Kidney capillary endothelial cell (primary cell): Measurements from ENCODE around the gene STXBP6.

ENCODE experiments used
- DNase-seq: peaks from one replicate; pipeline ENCODE4 v3.0.0-alpha.2; 2018; ENCODE audit warnings: low spot score

STXBP6 gene

GRCh38 chr14:25052385-25052784, 2.4 kb upstream of the STXBP6 start:
- DNase-seq = no peak

GRCh38 chr14:25050269-25051150, 563 bp upstream of the STXBP6 start:
- peak; percentile 32 for DNase-seq

GRCh38 chr14:25049093-25049567, 817 bp downstream of the STXBP6 start:
- DNase-seq = no peak

- no peak for DNase-seq
Observed at GRCh38 chr14:25048170-25049016, 1.6 kb downstream of the STXBP6 start.

GRCh38 chr14:25046301-25046943, 3.5 kb downstream of the STXBP6 start:
- DNase-seq = no peak

DNA sequence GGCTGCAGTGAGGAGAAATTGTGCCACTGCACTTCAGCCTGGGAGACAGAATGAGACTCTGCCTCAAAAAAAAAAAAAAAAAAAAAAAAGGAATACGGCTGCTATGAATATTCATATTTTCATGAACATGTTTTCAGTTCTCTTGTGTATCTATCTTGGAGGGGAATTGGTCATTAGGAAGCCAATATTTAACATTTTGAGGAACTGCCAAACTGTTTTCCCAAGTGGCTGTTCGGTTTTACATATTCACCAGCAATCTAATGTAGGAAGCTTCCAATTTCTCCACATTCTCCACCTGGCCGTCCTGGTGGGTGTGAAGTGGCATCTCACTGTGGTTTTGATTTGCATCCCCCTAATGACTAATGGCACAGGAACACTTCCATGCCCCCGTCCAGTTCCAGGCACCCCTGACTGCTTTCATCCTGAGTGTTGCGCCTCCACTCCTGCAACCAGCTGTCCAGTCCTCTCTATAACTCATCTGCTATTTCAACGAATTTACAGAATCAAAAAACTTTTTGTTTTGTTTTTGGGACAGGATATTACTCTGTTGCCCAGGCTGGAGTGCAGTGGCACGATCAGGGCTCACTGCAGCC, 5.7 kb downstream of the STXBP6 start:
- DNase-seq = no peak

DNA sequence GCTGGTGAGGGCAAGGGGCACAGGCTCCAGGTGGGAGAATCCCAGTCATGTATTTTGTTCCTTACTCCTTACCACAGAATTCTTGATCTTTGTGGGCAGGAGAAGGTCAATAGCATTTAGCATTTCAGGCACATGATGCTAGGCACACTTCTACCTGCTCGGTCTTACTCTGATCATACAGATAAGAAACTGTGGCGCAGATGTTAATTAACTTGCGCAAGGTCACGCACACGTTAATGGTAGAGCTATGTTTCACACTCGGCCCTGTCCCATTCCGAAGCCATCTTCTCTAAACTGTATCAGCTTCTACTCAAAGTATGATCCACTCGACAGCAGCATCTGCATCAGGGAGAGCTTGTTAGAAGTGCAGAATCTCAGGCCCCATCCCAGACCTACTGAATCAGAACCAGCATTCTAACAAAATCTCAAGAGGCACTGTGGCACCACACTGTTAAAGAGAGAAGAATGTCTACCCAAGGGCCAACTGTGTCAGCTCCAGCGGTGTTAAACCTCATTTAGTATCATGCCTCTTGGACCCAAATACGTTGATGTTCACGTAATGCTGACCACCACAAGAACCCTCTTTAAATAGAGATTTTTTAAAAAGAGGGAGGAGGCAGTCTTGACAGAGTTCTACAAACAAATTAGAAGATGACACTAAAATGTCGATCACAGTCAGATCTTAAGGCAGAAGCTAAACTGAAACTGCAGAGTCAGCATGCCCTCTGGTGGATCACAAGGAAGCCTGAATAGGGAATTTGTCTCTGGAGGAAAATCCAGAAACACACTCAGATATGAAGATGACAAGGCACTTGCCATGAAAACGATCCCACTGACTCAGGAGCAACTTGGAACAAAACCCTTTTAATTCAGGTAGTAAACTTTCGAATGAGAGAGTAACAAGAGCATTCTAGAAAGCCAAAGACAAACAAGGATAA, 7.3 kb downstream of the STXBP6 start:
- no peak for DNase-seq

- DNase-seq = no peak
Observed at GRCh38 chr14:25041898-25042297, 8.0 kb downstream of the STXBP6 start.

DNA sequence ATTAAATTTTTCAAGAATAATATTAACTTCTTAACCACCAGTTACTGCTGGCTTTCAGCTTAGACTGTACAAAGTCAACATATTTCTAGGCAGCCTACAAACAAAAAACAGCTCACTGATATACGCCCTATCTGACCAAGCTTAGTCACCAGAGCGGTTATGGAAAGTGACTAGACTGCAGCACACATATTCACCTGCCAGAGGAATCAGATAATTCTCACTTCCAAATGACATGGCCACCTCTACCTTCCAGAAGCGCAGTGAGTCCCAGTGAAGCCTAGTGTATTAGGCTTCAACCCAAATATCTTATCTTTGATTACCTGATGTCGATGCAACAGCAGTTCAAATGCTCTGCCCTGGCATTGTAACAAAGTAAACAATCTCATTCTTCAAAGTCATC, 8.5 kb downstream of the STXBP6 start:
- DNase-seq = no peak

GRCh38 chr14:25039933-25040332, 10.0 kb downstream of the STXBP6 start:
- no peak for DNase-seq

DNA sequence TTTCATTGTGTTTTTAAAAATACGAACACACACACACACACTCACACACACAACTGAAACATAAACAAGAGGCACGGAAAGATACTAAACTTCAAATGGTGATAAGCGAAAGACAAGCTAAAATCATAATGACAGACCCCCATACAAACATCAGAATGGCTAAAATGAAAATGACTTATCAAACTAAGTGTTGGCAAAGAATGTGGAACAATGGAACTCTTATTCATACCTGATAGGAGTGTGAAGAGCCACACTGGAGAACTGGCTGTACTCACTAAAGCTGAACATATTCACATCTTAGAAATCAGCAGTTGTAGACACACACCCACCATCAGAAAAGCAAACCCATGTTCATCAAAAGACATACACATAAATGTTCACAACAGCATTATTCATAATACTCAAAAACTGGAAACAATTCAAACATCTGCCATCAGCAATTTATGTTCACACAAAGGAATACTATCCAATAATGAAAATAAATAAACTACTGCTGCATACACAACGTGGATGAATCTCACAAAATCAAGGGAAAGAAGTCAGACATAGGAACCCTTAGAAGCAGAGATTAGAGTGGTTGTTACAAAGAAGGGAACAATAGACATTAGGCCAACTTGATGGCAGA, 11.8 kb downstream of the STXBP6 start:
- DNase-seq = no peak

- no peak for DNase-seq
Observed at GRCh38 chr14:25037032-25037431, 12.9 kb downstream of the STXBP6 start.

- DNase-seq = no peak
Observed at GRCh38 chr14:25034803-25035681, 14.9 kb downstream of the STXBP6 start.

GRCh38 chr14:25033358-25033757, 16.6 kb downstream of the STXBP6 start:
- DNase-seq = no peak

GRCh38 chr14:25032092-25032784, 17.7 kb downstream of the STXBP6 start:
- no peak for DNase-seq

- no peak for DNase-seq
Observed at GRCh38 chr14:25026476-25027137, 23.3 kb downstream of the STXBP6 start.

- no peak for DNase-seq
Observed at GRCh38 chr14:25019892-25020291, 30.1 kb downstream of the STXBP6 start.

GRCh38 chr14:25017562-25017961, 32.4 kb downstream of the STXBP6 start:
- no peak for DNase-seq
